Bronchus fibroblast of lung (primary cell): ENCODE data around the gene DIPK2B. TPM values are rescaled to one million over a fixed set of nuclear protein-coding genes. Genes with fewer than 3 reads are reported as not detected.

ENCODE experiments used
- total RNA-seq: library from RNA; depleted of rRNA; stranded (reverse); fragments of >200 nt; gene quantifications from 2 replicates; pipeline ENCODE4 v1.2.3, GENCODE V29; 2015

DIPK2B gene, protein sequence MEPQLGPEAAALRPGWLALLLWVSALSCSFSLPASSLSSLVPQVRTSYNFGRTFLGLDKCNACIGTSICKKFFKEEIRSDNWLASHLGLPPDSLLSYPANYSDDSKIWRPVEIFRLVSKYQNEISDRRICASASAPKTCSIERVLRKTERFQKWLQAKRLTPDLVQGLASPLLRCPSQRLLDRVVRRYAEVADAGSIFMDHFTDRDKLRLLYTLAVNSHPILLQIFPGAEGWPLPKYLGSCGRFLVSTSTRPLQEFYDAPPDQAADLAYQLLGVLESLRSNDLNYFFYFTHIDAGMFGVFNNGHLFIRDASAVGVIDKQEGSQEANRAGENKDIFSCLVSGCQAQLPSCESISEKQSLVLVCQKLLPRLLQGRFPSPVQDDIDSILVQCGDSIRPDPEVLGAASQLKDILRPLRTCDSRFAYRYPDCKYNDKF
- not detected in 2 replicates for total RNA-seq

DNA sequence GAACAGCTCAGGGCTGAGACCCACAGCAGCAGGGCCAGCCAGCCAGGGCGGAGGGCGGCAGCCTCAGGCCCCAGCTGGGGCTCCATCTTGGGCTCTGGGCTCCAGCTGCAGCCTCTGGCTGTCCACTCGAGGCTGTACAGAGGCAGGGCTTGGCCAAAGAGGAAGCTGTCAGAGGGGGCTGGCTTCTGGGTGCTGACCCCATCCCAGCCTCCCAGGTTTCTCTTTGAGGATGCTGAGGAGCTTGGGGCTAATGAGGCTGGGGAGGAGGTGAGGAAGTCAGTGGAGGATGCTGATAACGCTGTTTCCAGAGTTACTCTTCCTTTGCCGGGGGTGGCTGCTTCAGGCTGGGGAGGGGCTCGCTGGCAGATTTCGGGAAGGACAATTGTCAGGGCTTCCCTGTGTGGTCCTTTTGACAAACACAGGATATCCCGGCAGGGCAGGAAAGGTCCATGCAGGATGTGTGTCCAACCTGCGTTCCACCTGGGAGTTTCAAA, at the start of gene DIPK2B:
Gene DIPK2B (minus strand): TSS at position 136 of the 494 bp plus-strand sequence. CDS start 50 bp downstream, at position 86.

